Activated CD8-positive, alpha-beta T cell treated with anti-CD3 and anti-CD28 coated beads for 36 hours (primary cell): ENCODE measurements around the gene PTGS1. TPM values are rescaled to one million over a fixed set of nuclear protein-coding genes. Genes with fewer than 3 reads are reported as not detected.
"Not testable (repeated sequence)": the region's sequence is repeated elsewhere in the genome, so short reads cannot be mapped to it uniquely, and the experiment has no call there.

Experiments
- ATAC-seq: fragments of 200-7000 bp; cut with Tn5 transposase; one replicate; pipeline ENCODE4 v1.10.0; 2021; ENCODE audit warnings: mild to moderate bottlenecking, moderate library complexity
- CTCF ChIA-PET: fragments of 350-600 bp; sonication (Branson Sonifier 250); formaldehyde crosslinking; loops from one replicate; lab custom pipeline; 2021; ENCODE audit warnings: antibody characterized with exemption; lab: Charles Lee
- POLR2A ChIA-PET: fragments of 350-600 bp; sonication (Branson Sonifier 250); formaldehyde crosslinking; loops from one replicate; lab custom pipeline; 2021; ENCODE audit warnings: antibody characterized with exemption; lab: Charles Lee
- DNase-seq: peaks from one replicate; pipeline ENCODE4 v3.0.0-alpha.2; 2020
- H3K27ac Mint-ChIP-seq: one replicate; pipeline ENCODE4 v1.8.0; 2021; ENCODE audit warnings: mild to moderate bottlenecking, mixed read lengths
- H3K27me3 Mint-ChIP-seq: one replicate; pipeline ENCODE4 v1.8.0; 2021; ENCODE audit warnings: mixed read lengths
- H3K36me3 Mint-ChIP-seq: one replicate; pipeline ENCODE4 v1.8.0; 2021; ENCODE audit warnings: low read depth, mixed read lengths
- H3K4me1 Mint-ChIP-seq: one replicate; pipeline ENCODE4 v1.8.0; 2021; ENCODE audit warnings: low read depth, mixed read lengths
- H3K4me3 Mint-ChIP-seq: one replicate; pipeline ENCODE4 v1.8.0; 2021; ENCODE audit warnings: mild to moderate bottlenecking, moderate library complexity, mixed read lengths
- H3K9me3 Mint-ChIP-seq: one replicate; pipeline ENCODE4 v1.8.0; 2021; ENCODE audit warnings: mixed read lengths
- CTCF ChIP-seq: fragments of 200-600 bp; IDR thresholded peaks from one replicate; pipeline ENCODE4 v1.8.0; 2022; ENCODE audit warnings: antibody characterized with exemption, mild to moderate bottlenecking
- intact Hi-C: fragments of 100-400 bp; cut with micrococcal nuclease; formaldehyde crosslinking; loops from one replicate; pipeline ENCODE4 v1.10.0; 2022
- total RNA-seq, 2 experiments: library from RNA; stranded (reverse); gene quantifications; one replicate each; pipeline ENCODE4 v1.2.3, GENCODE V29; 2021

Gene PTGS1
- total RNA-seq, result under 1 TPM in 1 of 2 experiments, not detected in 1; 0.23 TPM

- peak within 1 kb of the TSS; percentile 26 for H3K4me3 Mint-ChIP-seq
- peaks cover 4% of the 10 kb centered on the region for H3K9me3 Mint-ChIP-seq
- POLR2A ChIA-PET, result no interaction called here
- peaks cover 23% of the 10 kb centered on the region for H3K27me3 Mint-ChIP-seq
- H3K4me1 Mint-ChIP-seq, result peaks cover 7% of the 10 kb centered on the region
- DNase-seq (peak; percentile 26), ATAC-seq (peak; percentile 51)
- H3K27ac Mint-ChIP-seq, result no peak within 1 kb of the TSS
- intact Hi-C loops, result loop anchor here (10.0 kb wide), 1 partner anchor 84 kb away; no protein-coding TSS in a partner anchor
- no peaks in the 10 kb centered on the region for H3K36me3 Mint-ChIP-seq
- CTCF ChIA-PET, result interaction anchor here (1.5 kb wide), 1 partner anchor 21 kb away, joined by 4 read pairs; no protein-coding TSS in a partner anchor
- no peak for TF ChIP-seq CTCF
These were observed at the start of gene PTGS1 for GRCh38 chr9:122370869-122371755. PTGS1 (plus strand) TSS chr9:122371024; CDS start chr9:122371085, 61 bp downstream.

GRCh38 chr9:122322553-122322952 is 48.3 kb upstream of the PTGS1 start:
- ChIA-PET POLR2A (no interaction called here), CTCF (no interaction called here)
- H3K4me1 Mint-ChIP-seq, result peaks cover 8% of the 10 kb centered on the region
- no peak overlapping the region for H3K4me3 Mint-ChIP-seq
- intact Hi-C loops, result no loop called here
- no peak overlapping the region for H3K27ac Mint-ChIP-seq
- no peaks in the 10 kb centered on the region for H3K9me3 Mint-ChIP-seq
- no peak for TF ChIP-seq CTCF
- peaks cover 42% of the 10 kb centered on the region for H3K36me3 Mint-ChIP-seq
- DNase-seq, result no peak
- ATAC-seq, result no peak
- H3K27me3 Mint-ChIP-seq, result no peaks in the 10 kb centered on the region

GRCh38 chr9:122324665-122325064 is 46.2 kb upstream of the PTGS1 start:
- H3K9me3 Mint-ChIP-seq, intact Hi-C loops, H3K27me3 Mint-ChIP-seq, H3K27ac Mint-ChIP-seq, DNase-seq, H3K4me3 Mint-ChIP-seq, ATAC-seq, H3K4me1 Mint-ChIP-seq: not testable (repeated sequence)
- ChIA-PET POLR2A (interaction anchor here (0.6 kb wide), 1 partner anchor 62 kb away, joined by 3 read pairs; no protein-coding TSS in a partner anchor), CTCF (interaction anchor here (0.6 kb wide), 1 partner anchor 19 kb away, joined by 3 read pairs; no protein-coding TSS in a partner anchor)
- peaks cover 41% of the 10 kb centered on the region for H3K36me3 Mint-ChIP-seq

- POLR2A ChIA-PET, result interaction anchor here (0.6 kb wide), 1 partner anchor 62 kb away, joined by 3 read pairs; no protein-coding TSS in a partner anchor
These were observed 45.7 kb upstream of the PTGS1 start for GRCh38 chr9:122325124-122325523.

More at GRCh38 chr9:122325124-122325523, 45.7 kb upstream of the PTGS1 start:
- TF ChIP-seq CTCF, result no peak
- DNase-seq (no peak), ATAC-seq (peak; percentile 69)
- Mint-ChIP-seq H3K4me1 (peaks cover 4% of the 10 kb centered on the region), H3K9me3 (no peaks in the 10 kb centered on the region), H3K27ac (no peak overlapping the region), H3K4me3 (no peak overlapping the region), H3K27me3 (no peaks in the 10 kb centered on the region), H3K36me3 (peaks cover 41% of the 10 kb centered on the region)
- CTCF ChIA-PET, result interaction anchor here (0.6 kb wide), 1 partner anchor 19 kb away, joined by 3 read pairs; no protein-coding TSS in a partner anchor
- intact Hi-C loops, result no loop called here
